NOMO-1 treated with dmso at 0.1 percent for 144 hours (cell line): ENCODE data around the gene FBXL15.

Experiments used
- DNase-seq: peaks from one replicate; lab custom pipeline; 2025; ENCODE audit not compliant: unreplicated experiment; lab: John Stamatoyannopoulos, UW

FBXL15 gene

GRCh38 chr10:102424916-102425315 lies 4.3 kb downstream of the FBXL15 start:
- no peak for DNase-seq

GRCh38 chr10:102425444-102425843 lies 4.8 kb downstream of the FBXL15 start:
- no peak for DNase-seq

DNA sequence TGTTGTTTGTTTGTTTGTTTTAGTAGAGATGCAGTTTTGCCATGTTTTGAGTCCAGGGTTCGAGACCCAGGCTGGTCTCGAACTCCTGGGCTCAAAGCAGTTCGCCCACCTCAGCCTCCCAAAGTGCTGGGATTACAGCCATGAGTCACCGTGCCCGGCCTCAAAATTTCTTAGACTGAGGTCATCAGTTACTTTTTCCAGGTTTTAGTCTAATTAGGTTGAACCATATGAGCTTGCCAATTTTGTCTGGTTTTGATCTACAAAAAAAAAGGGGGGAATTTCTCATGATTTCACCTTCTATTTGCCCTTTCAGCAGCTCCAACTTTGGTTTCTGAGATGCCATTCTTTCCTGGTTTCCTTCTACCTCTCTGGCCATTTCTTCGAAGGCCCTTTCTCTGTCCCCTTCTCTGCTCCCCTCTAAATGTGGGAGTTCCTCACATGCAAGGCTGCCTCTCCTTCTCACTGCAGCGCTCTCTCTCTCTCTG lies 6.2 kb downstream of the FBXL15 start:
- no peak for DNase-seq

DNA sequence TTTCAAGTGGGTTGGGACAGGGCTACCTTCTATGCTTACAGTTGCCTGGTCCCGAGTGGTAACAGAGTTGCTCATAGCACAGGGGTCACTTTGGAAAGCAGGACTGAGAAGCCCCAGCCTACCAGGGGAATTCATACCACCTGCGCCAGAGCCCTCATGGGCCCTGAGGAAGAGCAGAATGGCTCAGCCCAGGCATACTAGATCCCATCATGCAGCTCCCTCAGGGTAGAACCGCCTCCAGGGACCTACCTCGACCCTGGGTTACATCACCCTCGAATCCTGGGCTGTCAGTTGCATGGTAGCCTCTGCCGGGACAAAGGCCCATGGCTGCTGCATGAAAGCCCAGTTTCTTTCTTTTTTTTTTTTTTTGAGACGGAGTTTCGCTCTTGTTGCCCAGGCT lies 8.8 kb downstream of the FBXL15 start:
- DNase-seq = no peak

GRCh38 chr10:102431452-102432124 lies 11.0 kb downstream of the FBXL15 start:
- DNase-seq = no peak

- DNase-seq = peak; percentile 96
Observed at GRCh38 chr10:102432162-102432950, 11.7 kb downstream of the FBXL15 start, which contains the start of gene CUEDC2. Gene CUEDC2 (minus strand): TSS chr10:102432574. CDS start chr10:102425188, 7,386 bp downstream.

DNA sequence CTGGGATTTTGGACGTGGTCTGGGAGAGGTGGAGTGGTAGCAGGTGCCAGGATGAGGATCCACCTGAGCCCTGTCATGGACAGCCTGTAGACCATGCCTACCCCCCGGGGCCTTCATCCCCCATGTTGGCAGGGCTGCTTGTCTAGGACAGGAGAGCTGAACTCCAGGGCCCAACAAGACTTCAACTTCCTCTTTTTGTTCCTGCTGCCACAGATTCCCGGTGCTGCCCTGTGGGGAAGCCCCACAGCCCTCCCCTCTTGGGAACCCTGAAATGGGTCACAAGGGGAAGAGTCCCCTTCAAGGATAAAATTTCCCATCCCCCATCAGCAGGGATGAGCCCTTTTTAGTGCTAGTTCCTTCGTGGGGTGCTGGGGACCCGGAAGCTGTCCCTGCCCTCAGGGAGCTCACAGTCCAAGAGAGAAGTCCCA lies 13.0 kb downstream of the FBXL15 start:
- no peak for DNase-seq

DNA sequence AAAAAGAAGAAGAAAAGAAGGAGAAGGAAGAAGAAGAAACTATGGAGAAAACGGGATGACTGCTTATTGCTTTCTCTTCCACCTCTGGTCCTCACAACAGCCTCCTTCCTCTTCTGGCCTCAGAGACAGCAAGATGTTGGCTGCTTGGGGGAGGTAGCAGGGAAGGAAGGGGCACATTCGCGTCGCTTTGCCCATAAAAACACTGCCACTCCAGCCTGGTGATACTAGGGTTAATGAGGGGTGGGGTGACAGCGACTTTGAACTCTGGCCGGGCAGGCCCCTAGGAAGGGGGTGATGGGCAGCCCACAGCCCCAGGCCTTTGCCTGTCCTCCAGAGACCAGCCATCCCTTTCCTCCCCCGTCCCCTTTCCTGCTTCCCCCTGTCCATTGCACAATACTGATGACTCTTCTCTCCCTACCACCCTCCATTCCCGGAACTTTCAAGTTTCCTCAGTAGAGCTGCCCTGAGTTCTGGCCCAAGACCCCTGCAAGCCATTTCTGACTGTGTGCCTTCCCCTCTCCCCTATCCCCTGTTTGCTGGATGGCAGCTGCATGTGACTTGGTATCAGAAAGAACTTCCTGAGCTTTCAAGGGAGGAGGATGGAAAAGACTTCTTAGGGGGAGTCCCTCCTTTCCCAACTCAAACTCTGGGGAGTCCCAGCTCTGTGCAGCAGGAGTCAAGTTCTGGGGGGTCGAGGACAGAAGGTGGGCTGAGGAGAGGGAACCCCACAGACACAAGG lies 13.9 kb downstream of the FBXL15 start:
- no peak for DNase-seq

DNA sequence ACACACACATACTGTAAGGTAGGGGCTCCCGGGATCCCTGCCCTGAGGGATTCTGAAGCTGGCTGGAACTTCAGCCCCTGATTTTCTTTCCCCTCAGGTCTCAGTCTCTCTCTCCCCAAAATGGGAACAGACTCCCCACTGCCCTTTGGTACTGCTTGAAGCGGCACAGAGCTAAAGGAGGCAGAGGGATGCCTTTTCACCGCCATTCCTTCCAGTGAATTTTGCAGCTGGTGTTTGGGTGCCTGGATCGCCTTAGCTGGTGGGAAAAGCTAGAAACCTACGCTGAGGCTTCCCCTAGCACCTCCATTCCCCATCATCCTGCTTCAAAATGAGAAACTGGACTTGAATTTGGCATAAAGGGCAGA lies 14.5 kb downstream of the FBXL15 start:
- no peak for DNase-seq

DNA sequence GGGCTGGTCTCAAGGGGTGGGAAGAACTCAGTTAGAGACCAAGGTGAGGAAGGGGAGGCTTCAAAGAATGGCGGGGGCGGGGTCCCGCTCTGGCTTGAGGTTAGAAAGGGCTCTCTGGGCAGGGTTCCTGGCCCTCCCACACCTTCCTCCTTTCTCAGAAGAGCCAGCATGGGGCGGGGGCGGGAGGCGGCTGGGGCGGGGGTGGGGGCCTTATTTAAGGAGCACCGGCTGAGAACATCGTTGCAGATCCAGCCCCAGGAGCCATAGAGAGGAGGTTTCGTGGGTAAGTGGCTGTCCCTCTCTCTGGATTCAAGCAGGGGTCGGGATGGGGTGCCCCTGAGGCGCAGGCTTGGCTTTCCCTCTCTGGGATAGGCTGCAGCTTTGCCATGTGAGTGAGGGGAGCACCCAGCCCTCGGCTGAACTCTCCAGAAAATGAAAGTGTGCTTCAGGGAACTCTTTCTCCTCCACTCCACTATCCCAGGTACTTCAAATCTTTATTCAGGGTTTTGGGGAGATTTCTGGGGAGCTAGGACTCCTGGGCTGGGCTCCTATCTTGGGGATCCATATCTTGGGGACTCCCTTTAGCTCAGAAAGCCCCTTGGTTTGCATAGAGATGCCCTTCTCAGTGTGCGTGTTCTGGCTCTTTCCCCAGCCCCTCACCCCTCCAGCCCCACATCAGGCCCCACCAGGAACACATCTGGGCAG lies 15.0 kb downstream of the FBXL15 start:
- DNase-seq = no peak

DNA sequence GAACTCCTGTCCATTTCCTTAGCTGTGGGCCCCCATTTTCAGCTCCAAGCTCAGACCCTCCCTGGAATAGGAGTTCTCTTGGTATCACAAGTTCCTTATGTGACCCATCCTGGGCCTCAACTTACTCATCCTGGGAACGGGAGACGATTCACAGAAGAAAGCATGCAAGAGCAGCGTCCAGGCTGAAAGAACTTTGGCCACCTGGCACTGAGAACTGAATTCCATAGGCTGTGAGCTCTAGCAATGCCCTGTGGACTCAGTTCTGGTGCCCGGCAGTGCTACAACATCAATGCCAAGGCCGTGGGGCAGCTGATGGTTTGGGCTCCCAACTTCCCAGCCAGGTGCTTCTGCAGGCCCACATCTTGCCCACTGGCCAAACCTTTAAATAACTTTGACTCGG lies 15.7 kb downstream of the FBXL15 start:
- no peak for DNase-seq

DNA sequence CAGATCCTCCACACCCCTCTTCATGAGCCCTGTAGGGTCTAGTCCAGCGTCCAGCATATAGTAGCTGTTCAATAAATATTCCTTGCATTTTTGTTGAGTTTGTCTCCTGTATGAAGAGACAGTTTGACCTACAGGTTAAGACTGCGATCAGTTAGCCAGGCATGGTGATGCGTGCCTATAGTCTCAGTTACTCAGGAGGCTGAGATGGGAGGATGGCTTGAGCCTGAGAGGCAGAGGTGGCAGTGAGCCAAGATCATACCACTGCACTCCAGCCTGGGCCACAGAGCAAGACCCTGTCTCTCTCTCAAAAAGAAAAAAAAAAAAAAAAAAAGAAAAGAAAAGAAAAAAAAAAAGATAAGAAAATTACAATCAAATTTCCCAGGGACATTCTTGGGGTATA lies 16.9 kb downstream of the FBXL15 start:
- no peak for DNase-seq

- DNase-seq = no peak
Observed at GRCh38 chr10:102438374-102438773, 17.7 kb downstream of the FBXL15 start.

- no peak for DNase-seq
Observed at GRCh38 chr10:102444851-102445250, 24.2 kb downstream of the FBXL15 start.

DNA sequence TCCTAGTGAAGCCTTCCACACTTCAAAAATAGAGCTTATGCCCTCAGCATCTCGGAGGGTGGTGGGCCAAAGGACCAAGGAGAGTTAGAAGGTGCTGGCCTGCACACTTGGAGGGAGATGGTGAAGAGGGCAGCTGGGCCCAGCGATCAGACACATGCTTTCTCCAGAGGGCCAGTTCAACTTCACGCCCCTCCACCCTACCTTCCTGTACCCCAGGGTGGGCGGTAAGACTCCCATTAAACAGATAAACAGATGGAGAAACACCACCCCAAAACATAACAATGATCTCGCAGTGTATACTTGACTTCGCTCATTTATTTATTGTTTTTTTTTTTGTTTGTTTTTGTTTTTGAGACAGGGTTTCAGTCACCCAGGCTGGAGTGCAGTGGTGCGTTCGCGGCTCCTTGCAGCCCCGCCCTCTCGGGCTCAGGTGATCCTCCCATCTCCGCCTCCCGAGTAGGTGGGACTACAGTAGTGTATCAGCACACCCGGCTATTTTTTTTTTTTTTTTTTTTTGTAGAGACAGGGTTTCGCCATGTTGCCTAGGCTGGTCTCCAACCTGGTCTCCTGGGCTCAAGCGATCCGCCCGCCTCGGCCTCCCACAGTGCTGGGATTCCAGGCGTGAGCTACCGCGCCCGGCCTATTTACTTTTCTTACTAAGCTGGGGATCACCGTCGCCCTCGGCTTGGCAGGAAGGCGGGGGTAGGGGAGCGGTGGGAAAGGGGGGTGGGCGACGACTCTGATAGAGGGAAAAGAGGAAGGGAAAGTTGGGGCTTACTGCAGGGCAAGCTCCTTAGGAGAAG lies 28.9 kb downstream of the FBXL15 start:
- peak; percentile 59 for DNase-seq

DNA sequence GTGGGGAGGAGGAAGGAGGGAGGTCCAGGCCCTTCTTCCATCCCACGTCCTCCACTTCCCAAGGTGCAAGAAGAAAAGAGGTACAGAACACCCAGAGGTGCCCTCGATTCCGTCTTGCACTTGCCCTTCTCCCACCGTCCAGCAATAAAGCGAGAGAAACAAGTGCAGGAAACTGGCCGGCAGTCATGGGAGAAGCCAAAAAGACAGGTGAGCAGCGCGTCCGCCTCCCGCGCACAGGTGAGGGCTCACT lies 29.4 kb downstream of the FBXL15 start:
- peak; percentile 36 for DNase-seq

- DNase-seq = peak; percentile 81
Observed at GRCh38 chr10:102450374-102451104, 29.9 kb downstream of the FBXL15 start.

GRCh38 chr10:102451105-102451969 lies 30.7 kb downstream of the FBXL15 start, which contains the start of gene C10orf95:
Gene C10orf95 (minus strand): TSS chr10:102451543. CDS start chr10:102451093, 450 bp downstream.
- DNase-seq = no peak
